Aorta (tissue), 5 donors: ENCODE data around the gene NMUR1. TPM values are rescaled to one million over a fixed set of nuclear protein-coding genes. Genes with fewer than 3 reads are reported as not detected.

ENCODE experiments used
- ATAC-seq: fragments of 200-7000 bp; cut with Tn5 transposase; one replicate; pipeline ENCODE4 v1.9.1; 2022; ENCODE audit warnings: moderate library complexity; ENCODE audit not compliant: low FRiP score
- DNase-seq, 2 donors: peaks; one replicate each; pipeline ENCODE4 v3.0.0-alpha.2; 2020
- H3K27ac ChIP-seq, 2 donors: one replicate each; pipeline ENCODE4 v1.5.1; 2013; ENCODE audit warnings: low read length in 2 of 2, mild to moderate bottlenecking in 2 of 2, moderate library complexity in 2 of 2, control low read depth in 1 of 2, inconsistent platforms in 1 of 2, low read depth in 1 of 2
- H3K27me3 ChIP-seq, 2 donors: one replicate each; pipeline ENCODE4 v1.6.1; 2013; ENCODE audit warnings: control low read depth in 1 of 2, low read length in 1 of 2, mild to moderate bottlenecking in 1 of 2, moderate library complexity in 1 of 2; ENCODE audit not compliant: insufficient read depth in 2 of 2, control insufficient read depth in 1 of 2
- H3K36me3 ChIP-seq, 2 donors: one replicate each; pipeline ENCODE4 v1.6.1; 2013; ENCODE audit warnings: control low read depth in 1 of 2, low read length in 1 of 2, mild to moderate bottlenecking in 1 of 2; ENCODE audit not compliant: insufficient read depth in 2 of 2, control insufficient read depth in 1 of 2
- H3K4me1 ChIP-seq, 2 donors: one replicate each; pipeline ENCODE4 v1.6.1; 2013; ENCODE audit warnings: low read length in 2 of 2, control low read depth in 1 of 2, mild to moderate bottlenecking in 1 of 2, moderate library complexity in 1 of 2; ENCODE audit not compliant: insufficient read depth in 2 of 2, control insufficient read depth in 1 of 2
- H3K4me3 ChIP-seq, 2 donors: one replicate each; pipeline ENCODE4 v1.5.1; 2013; ENCODE audit warnings: low read length in 2 of 2, control low read depth in 1 of 2, mild to moderate bottlenecking in 1 of 2
- H3K9me3 ChIP-seq: one replicate; pipeline ENCODE4 v1.6.1; 2013; ENCODE audit warnings: mild to moderate bottlenecking, low read length; ENCODE audit not compliant: control insufficient read depth
- WGBS, 2 donors: extraction: QIAGEN DNeasy Blood & Tissue Kit; methylation state at CpG; one replicate each; pipeline ENCODE4 v1.1.7; 2013; 5-methylcytosine and 5-hydroxymethylcytosine counted together
- intact Hi-C, 2 donors: fragments of 100-400 bp; cut with DNase I; formaldehyde crosslinking; loops; one replicate each; pipeline versions ENCODE4 v1.14.2 to v1.15.0; 2022
- polyA plus RNA-seq, 2 donors: library from polyadenylated mRNA; stranded (reverse); fragments of 200-250 nt; gene quantifications; one replicate each; pipeline ENCODE4 v1.2.3, GENCODE V29; 2013
- total RNA-seq, 2 donors: library from RNA; stranded (reverse); fragmentation: NEBNext Ultra II Directional; extraction: Animal tissue kit (Norgen Biotek cat#: 25700); gene quantifications; one replicate each; pipeline ENCODE4 v1.2.1, GENCODE V29; 2021
- donor health status: healthy with polysubstance abuse.
- donor health status: Bipolar disorder and iron deficiency.
- donor health status: DM: no; HTN: no; CAD: no.
- donor health status: DM: no; HTN: no; CAD: no.
- donor health status: DM: yes; HTN: yes; CAD: no.

The NMUR1 gene
- total and polyA plus RNA-seq, 4 donors, result 0.15 to 2.1 (median 0.36) TPM; not detected in 1

DNA sequence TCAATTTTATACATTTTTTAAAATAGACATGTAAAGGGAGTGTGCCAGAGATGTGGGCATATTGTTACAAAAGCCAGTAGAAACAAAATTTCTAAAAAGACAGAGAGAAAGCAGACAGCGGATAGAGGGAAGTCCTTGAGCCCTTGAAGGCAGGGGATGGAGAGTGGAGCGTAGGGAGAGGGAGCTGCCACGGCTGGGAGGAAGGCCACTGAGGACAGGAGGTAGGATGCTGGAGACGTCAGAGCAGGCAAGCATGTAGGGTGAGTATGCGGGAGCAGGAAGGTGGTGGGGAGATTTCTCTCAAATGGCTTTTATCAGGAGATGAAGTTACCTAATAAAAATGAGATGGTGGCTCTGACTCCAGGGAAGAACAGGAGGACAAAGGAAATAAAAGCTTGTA is 41.9 kb downstream of the NMUR1 start:
- H3K4me3 ChIP-seq, result no peak overlapping the region
- intact Hi-C loops, result no loop called here
- no peaks in the 10 kb centered on the region for H3K4me1 ChIP-seq
- no peaks in the 10 kb centered on the region for H3K9me3 ChIP-seq
- DNase-seq, result peak in 1 of 2 donors; percentile 11
- ATAC-seq, result no peak
- WGBS, 2 donors, result 74 to 80% methylated on average over 5 of the region's 5 CpGs
- H3K27ac ChIP-seq, result no peak overlapping the region
- no peaks in the 10 kb centered on the region for H3K27me3 ChIP-seq
- no peaks in the 10 kb centered on the region for H3K36me3 ChIP-seq

DNA sequence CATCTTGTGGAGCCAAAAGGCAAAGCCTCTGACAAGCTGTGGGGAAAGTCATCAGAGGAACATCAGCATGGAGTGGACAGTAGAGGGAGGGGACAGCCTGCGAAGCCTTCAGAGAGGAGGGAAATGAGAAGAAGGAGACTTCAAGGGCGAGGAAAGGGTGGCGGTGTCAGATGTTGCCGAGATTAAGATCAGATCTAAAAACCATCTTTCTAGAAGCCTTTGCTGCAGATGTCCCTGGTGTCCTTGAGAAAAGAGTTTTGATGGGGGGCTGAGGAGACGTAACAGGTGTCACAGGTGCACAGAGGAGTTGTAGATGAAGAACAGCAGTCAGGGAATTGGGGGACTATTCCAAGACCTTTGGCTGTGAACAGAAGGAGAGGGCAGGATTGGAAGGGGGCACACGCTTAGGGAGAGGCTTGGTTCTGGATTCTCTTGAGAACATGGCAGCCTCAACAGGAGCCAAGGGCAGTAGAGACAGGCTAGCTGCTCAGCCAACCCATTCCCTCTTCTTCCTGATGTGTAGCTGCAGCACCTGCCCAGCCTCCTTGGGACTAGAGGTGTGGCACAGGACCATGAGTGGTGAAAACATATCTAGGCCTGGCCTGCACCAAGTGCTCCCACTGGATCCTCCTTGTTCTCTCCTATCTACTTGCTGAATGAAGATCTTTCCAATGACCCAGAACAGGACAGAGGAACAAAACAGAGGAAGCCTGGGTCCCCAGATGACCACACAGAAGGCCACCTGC is 43.2 kb downstream of the NMUR1 start:
- 92 to 95% methylated on average over 6 of the region's 6 CpGs for WGBS, 2 donors
- Histone ChIP-seq H3K36me3 (no peaks in the 10 kb centered on the region), H3K27ac (no peak overlapping the region), H3K9me3 (no peaks in the 10 kb centered on the region), H3K4me3 (no peak overlapping the region), H3K27me3 (no peaks in the 10 kb centered on the region), H3K4me1 (no peaks in the 10 kb centered on the region)
- no peak for ATAC-seq
- no peak for DNase-seq
- intact Hi-C loops, result no loop called here

DNA sequence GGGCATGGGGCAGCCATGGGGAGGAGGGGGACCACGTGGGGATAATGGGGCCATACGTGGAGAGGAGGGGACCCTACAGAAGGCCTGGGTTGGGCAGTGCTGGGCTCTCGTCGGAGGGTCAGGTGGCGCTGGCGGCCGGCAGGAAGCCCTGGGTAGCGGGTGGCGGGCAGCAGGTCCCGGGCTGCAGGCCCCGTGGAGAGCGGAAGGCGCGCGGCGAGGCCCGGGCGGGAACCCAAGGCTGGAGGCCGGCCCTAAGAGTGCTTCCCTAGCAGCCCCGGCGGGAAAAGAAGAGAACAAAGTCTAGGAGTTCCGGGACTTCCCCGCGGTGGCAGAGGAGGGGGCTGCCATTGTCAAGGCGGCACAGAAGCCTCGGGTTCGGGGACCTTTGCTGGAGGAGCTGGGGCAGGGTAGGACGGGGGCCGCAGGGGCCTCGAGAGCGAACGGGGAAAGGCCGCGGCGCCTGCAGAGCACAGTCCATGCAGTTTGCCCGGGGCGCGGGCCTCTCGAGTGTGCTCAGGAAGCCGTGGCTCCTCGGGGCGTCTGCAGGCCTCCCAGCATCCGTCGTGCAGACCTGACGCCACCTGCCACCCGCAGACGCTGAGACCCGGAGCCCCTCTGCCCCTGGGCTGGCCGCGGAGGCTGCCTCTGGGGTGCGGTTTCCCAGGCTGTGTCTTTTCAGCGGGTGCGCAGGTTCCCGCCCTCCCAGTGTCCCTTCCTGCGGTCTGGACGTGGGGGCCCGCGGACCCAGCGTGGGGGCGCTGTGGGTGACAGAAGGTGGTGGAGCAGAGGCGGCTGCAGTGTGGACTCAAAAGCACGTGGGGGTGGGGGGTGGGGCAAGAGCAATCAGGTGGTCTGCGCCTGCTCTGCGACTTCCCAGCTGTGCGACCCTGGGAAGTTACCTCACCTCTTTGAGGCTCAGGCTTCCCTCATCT is 46.6 kb downstream of the NMUR1 start:
- peak; percentile 86 for ATAC-seq
- Histone ChIP-seq H3K9me3 (no peaks in the 10 kb centered on the region), H3K27me3 (no peaks in the 10 kb centered on the region), H3K36me3 (no peaks in the 10 kb centered on the region), H3K4me1 (no peaks in the 10 kb centered on the region), H3K27ac (peak overlapping the region; percentile 24 to 29), H3K4me3 (peak overlapping the region; percentile 9 to 24)
- intact Hi-C loops, result loop anchor here (1.0 to 5.0 kb wide), 2 partner anchors 74 kb away; no protein-coding TSS in a partner anchor
- DNase-seq, result peak; percentile 55 to 81
- WGBS, 2 donors, result 22 to 29% methylated on average over 58 to 65 of the region's 65 CpGs

DNA sequence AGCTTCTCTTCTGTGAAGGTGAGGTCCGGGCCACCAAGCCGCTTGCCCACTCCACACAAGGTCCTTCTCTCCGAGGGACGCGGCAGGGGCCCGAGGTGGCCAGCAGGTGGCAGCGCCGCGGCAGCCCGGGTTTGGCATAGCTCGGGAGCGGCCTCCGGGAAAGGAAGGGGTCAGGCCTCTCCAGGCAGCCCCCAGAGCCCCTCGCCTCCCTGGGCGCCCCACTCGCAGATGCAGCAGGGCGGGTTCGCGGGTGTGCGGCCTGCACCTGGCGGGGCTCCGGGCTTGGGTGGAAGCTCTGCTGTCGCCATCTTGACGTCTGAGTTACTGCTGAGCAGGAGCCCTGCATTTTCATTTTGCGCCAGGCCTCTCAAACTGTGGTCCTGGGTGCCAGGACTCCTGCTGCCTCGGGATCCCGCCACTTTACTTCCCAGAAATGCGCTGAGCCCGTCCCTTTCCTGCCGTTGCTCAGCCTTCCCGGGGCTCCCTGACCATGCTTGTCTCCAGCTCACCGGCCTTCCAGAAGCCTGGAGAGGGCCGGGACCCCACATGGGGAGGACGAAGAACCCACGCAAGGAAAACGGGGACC is 47.3 kb downstream of the NMUR1 start:
- peak; percentile 85 to 94 for DNase-seq
- intact Hi-C loops, result loop anchor here (1.0 to 5.0 kb wide), 2 partner anchors 74 kb away; no protein-coding TSS in a partner anchor
- no peaks in the 10 kb centered on the region for H3K27me3 ChIP-seq

DNA sequence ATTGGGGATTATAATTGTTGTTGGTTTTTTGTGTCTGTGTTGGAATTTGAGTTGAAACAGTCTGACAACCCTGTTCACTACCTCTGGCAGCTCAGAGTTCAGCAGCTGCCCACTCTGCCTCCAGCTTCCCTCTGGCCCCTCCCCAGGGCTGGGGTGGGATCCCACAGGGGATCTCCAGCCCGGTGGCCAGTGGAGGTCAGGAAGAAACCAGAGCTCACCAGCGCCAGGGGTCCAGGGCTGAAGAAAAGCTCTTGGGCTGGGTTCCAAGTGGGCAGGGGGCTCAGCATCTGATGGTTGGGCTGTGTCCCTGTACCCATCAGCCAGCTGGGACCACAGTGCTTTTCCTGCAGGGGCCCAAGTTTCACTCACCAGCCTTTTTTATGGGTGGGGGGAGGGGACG is 49.5 kb downstream of the NMUR1 start:
- DNase-seq, result no peak
- Histone ChIP-seq H3K27me3 (no peaks in the 10 kb centered on the region), H3K4me1 (no peaks in the 10 kb centered on the region), H3K36me3 (no peaks in the 10 kb centered on the region), H3K4me3 (no peak overlapping the region), H3K9me3 (no peaks in the 10 kb centered on the region), H3K27ac (no peak overlapping the region)
- no peak for ATAC-seq
- intact Hi-C loops, result loop anchor here in 1 of 2 donors (5.0 kb wide), 1 partner anchor 77 kb away; no protein-coding TSS in a partner anchor
- 66 to 72% methylated on average over 3 of the region's 3 CpGs for WGBS, 2 donors

More for the DNA sequence above, 47.3 kb downstream of the NMUR1 start:
- Histone ChIP-seq H3K36me3 (no peaks in the 10 kb centered on the region), H3K4me3 (peak overlapping the region; percentile 9 to 24), H3K27ac (peak overlapping the region; percentile 24 to 29), H3K4me1 (no peaks in the 10 kb centered on the region), H3K9me3 (no peaks in the 10 kb centered on the region)
- WGBS, 2 donors, result 10 to 12% methylated on average over 36 of the region's 36 CpGs
- ATAC-seq, result peak; percentile 92

DNA sequence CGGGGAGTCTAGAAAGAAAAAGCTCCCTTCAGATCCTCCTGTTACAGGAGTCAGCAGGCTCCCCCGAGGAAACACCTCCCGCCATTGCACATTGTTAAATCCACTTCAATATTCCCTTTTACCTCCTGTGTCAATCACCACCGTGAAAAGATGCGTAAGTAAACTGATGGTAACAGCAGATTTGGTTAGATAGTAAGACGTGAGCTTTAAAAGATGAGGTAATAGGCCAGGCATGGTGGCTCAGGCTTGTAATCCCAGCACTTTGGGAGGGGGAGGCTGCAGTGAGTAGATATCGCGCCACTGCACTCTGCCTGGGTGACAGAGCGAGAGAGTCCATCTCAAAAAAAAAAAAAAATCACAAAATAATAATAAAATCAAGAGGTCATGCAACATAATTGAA is 50.8 kb downstream of the NMUR1 start:
- no peaks in the 10 kb centered on the region for H3K27me3 ChIP-seq
- H3K4me1 ChIP-seq, result no peaks in the 10 kb centered on the region
- 87 to 88% methylated on average over 9 of the region's 9 CpGs for WGBS, 2 donors
- DNase-seq (no peak), ATAC-seq (no peak)
- intact Hi-C loops, result no loop called here
- H3K9me3 ChIP-seq, result no peaks in the 10 kb centered on the region
- H3K4me3 ChIP-seq, result no peak overlapping the region
- no peaks in the 10 kb centered on the region for H3K36me3 ChIP-seq
- no peak overlapping the region for H3K27ac ChIP-seq

DNA sequence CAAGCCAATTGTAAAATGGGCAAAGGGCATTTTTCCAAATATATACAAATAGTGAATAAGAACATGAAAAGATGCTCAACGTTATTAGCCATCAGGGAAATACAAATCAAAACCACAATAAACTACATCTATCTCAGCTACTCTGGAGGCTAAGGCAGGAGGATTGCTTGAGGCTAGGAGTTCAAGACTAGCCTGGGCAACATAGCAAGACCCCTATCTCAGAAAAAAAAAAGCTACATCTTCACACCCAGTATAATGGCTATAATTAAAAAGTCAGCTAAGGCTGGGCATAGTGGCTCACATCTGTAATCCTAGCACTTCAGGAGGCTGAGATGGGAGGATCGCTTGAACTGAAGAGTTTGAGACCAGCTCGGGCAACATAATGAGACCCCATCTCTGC is 53.3 kb downstream of the NMUR1 start:
- intact Hi-C loops, result no loop called here
- no peak overlapping the region for H3K4me3 ChIP-seq
- no peaks in the 10 kb centered on the region for H3K36me3 ChIP-seq
- 82 to 88% methylated on average over 3 of the region's 3 CpGs for whole genome bisulfite sequencing, 2 donors
- H3K9me3 ChIP-seq, result no peaks in the 10 kb centered on the region
- DNase-seq (no peak), ATAC-seq (no peak)
- H3K4me1 ChIP-seq, result no peaks in the 10 kb centered on the region
- no peak overlapping the region for H3K27ac ChIP-seq
- H3K27me3 ChIP-seq, result no peaks in the 10 kb centered on the region

DNA sequence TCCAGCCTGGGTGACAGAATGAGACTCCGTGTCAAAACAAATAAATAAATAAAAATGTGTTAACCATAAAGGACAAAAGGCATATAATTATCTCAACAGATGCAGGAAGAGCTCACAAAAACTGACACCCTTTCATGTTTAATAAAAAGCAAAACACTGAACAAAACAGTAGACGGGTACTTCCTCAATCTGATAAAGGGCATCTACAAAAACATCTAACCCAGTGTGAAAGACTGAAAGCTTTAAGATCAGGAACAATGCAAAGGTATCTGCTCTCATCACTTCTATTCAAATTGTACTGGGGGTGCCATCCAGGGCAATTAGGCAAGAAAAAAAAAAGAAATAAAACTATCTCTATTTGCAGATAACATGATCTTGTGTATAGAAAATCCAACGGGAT is 54.3 kb downstream of the NMUR1 start:
- 67 to 70% methylated on average over 3 of the region's 3 CpGs for WGBS, 2 donors
- intact Hi-C loops, result no loop called here
- Histone ChIP-seq H3K4me1 (no peaks in the 10 kb centered on the region), H3K27me3 (no peaks in the 10 kb centered on the region), H3K27ac (no peak overlapping the region), H3K36me3 (no peaks in the 10 kb centered on the region), H3K9me3 (no peaks in the 10 kb centered on the region), H3K4me3 (no peak overlapping the region)
- no peak for ATAC-seq
- no peak for DNase-seq
